ENCODE measurements around the gene CRTC3. TPM values are rescaled to one million over a fixed set of nuclear protein-coding genes. Genes with fewer than 3 reads are reported as not detected.
A peak's percentile ranks its signal among the peaks of the same experiment; 100 is the strongest.
"Not testable (repeated sequence)": the region's sequence is repeated elsewhere in the genome, so short reads cannot be mapped to it uniquely, and the experiment has no call there.

Gene CRTC3
- total RNA-seq, 1 donor from 2014 or later: 74.4 TPM

GRCh38 chr15:90660195-90660998, 130.7 kb downstream of the CRTC3 start:
- peak; percentile 85 for DNase-seq (ENCODE audit: low spot score)
- intact Hi-C loops (cut with DNase I): no loop called here
- ATAC-seq: peak; percentile 94

DNA sequence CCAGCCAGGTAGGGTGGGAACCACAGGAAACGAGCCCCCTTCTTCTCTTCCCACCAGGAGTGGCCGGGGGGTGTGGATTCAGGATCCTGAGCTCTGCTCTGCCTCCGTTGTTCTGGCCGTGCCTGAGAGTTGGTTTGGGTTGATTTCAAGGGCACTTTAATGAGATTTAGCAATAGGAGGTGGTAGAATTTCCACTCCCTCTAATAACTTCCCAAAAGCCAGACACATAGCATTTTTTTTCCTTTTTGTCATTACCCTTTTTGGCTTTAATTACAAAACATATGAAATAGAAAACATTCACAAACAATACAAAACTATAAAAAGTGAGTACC, 131.2 kb downstream of the CRTC3 start:
- intact Hi-C loops (cut with DNase I); DNase-seq (ENCODE audit: low spot score): not testable (repeated sequence)

DNA sequence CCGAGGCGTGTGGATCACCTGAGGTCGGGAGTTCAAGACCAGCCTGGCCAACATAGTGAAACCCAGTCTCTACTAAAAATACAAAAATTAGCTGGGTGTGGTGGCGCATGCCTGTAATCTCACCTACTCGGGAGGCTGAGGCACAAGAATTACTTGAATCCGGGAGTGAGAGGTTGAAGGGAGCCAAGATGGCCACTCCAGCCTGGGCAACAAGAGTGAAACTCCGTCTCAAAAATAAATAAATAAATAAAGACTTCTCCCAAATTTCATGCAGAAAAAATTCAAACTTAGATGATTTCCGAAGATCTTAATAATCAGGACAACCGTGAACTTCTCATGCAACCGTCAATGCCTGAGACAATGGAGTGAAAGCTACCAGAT, 134.3 kb downstream of the CRTC3 start:
- intact Hi-C loops (cut with DNase I); DNase-seq (ENCODE audit: low spot score); ATAC-seq: not testable (repeated sequence)

More for the DNA sequence above, 131.2 kb downstream of the CRTC3 start:
- ATAC-seq: peak; percentile 55

DNA sequence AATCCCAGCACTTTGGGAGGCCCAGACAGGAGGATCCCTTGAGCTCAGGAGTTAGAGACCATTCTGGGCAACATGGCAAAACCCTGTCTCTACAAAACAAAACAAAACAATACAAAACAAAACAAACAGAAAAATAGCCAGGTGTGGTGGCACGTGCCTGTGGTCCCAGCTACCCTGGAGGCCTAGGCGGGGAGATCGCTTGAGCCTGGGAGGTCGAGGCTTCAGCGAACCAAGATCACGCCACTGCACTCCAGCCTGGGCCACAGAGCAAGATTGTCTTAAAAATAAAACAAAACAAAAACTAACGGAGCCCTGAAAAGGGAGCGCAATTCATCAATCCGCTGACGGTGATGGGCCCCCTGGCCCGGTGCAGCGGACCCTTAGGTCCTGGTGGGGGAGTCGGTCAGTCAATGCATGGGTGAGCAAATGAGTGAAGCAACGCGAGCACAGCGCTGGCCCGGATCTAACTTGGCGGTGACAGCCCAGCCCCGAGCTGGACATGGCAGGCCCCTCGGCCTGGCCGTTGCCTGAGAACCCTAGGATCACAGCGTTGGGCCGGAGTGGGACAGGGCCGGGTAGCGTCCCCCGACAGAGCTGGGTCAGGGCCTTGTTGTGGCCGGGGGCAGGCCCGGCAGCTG, 135.0 kb downstream of the CRTC3 start:
- DNase-seq (ENCODE audit: low spot score): no peak
- peak; percentile 56 for ATAC-seq
- intact Hi-C loops (cut with DNase I): no loop called here

DNA sequence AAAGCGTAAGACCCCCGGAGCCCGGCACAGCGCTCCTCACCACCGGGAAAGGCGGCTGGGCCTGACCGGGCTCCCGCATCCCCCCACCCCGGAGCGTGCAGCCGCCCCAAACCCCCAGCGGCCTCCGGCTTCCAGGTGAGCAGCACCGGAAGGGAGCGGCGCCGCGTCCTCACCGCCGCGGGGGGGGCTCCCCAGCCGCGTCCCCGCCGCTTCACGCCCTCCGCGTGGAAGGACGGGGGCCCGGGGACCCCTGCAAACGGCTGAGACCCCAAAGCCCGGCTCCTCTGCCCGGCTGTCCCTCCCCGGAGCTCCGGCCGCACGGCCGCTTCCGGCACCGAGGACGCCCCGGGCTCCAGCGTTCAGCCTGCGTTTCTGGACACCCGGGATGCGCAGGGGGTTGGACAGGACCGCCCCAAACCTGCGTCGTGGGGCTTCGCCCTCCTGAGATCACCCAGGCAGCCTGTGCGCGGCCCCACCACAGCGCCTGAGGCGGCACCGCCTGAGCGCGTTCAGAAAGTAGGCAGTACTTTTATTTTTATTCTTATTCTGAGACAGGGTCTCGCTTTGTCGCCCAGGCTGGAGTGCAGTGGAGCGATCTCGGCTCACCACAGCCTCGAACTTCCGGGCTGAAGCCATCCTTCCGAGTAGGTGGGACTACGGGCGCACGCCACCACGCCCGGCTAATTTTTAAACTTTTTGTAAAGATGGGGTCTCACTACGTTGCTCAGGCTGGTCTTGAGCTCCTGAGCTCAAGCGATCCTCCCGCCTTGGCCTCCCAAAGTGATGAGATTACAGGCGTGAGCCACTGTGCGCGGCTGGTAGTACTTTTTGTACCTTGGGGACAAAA, 135.8 kb downstream of the CRTC3 start:
- ATAC-seq (peak; percentile 89), DNase-seq (ENCODE audit: low spot score) (peak; percentile 82)
- intact Hi-C loops (cut with DNase I): no loop called here

GRCh38 chr15:90666135-90666909, 136.6 kb downstream of the CRTC3 start:
- DNase-seq (ENCODE audit: low spot score): peak; percentile 48
- no peak for ATAC-seq
- intact Hi-C loops (cut with DNase I): no loop called here

GRCh38 chr15:90667073-90667754, 137.5 kb downstream of the CRTC3 start:
- intact Hi-C loops (cut with DNase I): no loop called here
- DNase-seq (ENCODE audit: low spot score): peak; percentile 31
- ATAC-seq: no peak

- peak; percentile 17 for DNase-seq (ENCODE audit: low spot score)
- intact Hi-C loops (cut with DNase I); ATAC-seq: not testable (repeated sequence)
Observed at GRCh38 chr15:90667755-90668345, 138.1 kb downstream of the CRTC3 start.

DNA sequence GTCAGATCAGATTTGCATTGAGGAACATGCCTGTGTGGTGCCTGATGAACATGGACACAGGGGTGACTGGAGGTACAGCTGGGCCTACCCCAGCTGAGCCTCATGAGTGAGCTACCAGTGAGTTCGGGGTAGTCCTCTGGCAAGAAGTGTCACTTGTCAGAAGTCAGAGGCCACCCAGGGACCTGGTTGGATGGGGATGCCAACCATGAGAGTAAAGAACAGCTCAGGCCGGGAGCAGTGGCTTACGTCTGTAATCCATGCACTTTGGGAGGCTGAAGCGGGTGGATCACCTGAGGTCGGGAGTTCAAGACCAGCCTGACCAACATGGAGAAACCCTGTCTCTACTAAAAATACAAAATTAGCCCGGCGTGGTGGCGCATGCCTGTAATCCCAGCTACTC, 140.9 kb downstream of the CRTC3 start:
- intact Hi-C loops (cut with DNase I); ATAC-seq: not testable (repeated sequence)

DNA sequence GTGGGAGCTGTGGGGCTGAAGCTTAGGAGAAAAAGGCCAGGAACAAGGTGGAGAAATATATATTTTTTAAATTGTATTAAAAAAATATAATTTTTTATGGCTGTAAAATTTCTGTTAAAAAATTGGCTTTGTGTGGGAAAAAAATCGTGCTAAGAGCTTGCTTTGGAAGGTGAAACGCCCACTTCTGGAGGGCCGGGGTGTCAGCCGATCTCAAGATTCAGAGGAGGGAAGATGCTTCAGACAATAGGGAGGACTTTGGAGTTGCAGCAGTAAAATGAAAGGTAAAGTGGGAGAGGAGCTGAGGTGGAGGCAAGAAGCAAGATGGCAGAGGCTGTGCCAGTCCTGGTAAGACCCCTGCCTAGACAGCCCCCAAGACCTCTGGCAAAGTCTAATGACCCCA, 141.5 kb downstream of the CRTC3 start:
- DNase-seq (ENCODE audit: low spot score): no peak
- intact Hi-C loops (cut with DNase I): no loop called here
- no peak for ATAC-seq

More for the DNA sequence above, 140.9 kb downstream of the CRTC3 start:
- DNase-seq (ENCODE audit: low spot score): not testable (repeated sequence)

- ATAC-seq; intact Hi-C loops (cut with DNase I); DNase-seq (ENCODE audit: low spot score): not testable (repeated sequence)
Observed at GRCh38 chr15:90673357-90673756, 143.6 kb downstream of the CRTC3 start.

DNA sequence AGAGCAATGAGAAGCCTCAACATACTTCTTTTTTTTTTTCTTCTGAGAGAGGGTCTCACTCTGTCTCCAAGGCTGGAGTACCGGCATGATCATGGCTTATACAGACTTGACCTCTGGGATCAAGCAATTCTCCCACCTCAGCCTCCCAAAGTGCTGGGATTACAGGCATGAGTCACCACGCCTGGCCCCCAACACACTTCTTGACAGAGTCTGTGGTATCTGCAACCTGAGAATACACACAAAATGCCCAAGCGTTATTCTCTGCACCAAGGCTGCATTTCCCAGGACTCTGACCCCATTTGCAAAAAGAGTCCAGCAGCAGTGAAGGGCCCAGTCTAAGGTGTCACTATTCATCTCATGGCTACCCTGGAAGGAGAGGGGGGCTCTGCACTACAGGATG, 144.8 kb downstream of the CRTC3 start:
- DNase-seq (ENCODE audit: low spot score) (peak; percentile 19), ATAC-seq (no peak)
- intact Hi-C loops (cut with DNase I): no loop called here

GRCh38 chr15:90675464-90675863, 145.7 kb downstream of the CRTC3 start:
- intact Hi-C loops (cut with DNase I): no loop called here
- DNase-seq (ENCODE audit: low spot score) (peak; percentile 3), ATAC-seq (no peak)

DNA sequence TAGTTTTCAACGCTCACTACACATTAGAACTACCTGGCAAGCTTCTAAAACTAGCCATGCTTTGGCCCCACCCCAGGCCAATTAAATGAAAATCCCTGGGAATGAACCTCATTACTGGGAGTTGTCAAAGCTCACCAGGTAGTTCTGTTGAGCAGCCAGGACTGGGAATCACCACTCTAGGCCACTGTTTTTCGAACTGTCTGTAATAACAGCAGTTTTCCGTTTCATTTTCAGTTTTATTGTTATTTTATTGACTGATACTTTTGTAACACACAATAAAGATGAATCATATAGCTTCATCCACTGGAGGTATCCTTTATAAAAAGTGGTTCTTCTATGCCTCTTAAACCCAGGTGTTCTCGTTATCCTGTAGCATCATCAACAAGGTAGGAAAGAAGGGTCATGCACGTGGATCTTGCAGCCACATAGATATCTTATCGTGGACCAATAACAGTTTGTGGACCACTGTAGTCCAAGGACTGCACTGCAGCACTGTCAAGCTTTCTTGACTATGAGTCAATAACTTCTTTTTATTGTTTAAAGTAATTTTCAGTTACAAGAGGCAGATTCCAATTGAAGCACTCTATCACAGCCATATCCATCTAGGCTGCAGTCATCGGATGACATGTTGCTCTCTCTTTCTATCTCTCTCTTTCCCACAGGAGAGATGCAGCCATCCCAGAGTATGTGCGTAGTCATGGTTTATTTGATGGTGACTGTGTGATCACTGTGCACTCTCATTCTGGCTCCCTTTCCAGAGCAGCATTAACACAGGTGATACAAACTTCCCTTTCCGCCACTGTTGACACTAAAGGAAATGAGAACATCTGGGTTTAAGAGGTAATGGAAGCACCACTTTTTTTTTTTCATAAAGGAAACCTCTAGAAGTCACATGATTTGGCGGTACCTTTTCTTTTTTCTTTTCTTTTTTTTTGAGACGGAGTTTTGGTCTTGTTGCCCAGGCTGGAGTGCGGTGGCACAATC, 148.4 kb downstream of the CRTC3 start:
- no peak for ATAC-seq
- DNase-seq (ENCODE audit: low spot score): no peak
- intact Hi-C loops (cut with DNase I): no loop called here

DNA sequence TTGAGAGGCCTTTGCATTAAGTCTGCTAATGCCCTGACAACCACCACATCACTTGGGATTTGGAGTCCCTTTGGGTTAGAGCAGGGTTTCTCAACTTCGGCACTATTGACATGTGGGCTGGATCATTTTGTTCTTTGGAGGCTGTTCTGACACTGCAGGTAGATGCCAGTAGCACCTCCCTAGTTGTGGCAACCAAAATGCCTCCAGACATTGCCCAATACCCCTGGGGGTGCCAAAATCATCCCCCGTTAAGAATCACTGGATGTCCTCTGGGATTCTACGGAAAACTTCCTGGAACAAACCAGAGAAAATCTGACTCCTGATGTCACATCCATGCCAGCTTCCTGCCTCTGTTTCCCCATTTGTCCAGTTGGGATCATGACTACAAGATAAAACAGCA, 150.2 kb downstream of the CRTC3 start:
- ATAC-seq (peak; percentile 63), DNase-seq (ENCODE audit: low spot score) (no peak)
- intact Hi-C loops (cut with DNase I): no loop called here

GRCh38 chr15:90680371-90680935, 150.7 kb downstream of the CRTC3 start:
- intact Hi-C loops (cut with DNase I): no loop called here
- peak; percentile 64 for DNase-seq (ENCODE audit: low spot score)

More at GRCh38 chr15:90680371-90680935, 150.7 kb downstream of the CRTC3 start:
- ATAC-seq: peak; percentile 96
